HEK293T (cell line): ENCODE measurements around the gene MYL9.

ENCODE experiments used
- CTCF ChIA-PET: fragments of 350-600 bp; formaldehyde crosslinking; extraction: SDS; loops from one replicate; lab custom pipeline; 2021; ENCODE audit warnings: antibody characterized with exemption, inconsistent platforms; lab: Yijun Ruan, JAX
- POLR2A ChIA-PET: fragments of 350-600 bp; formaldehyde crosslinking; extraction: SDS; loops from one replicate; lab custom pipeline; 2020; ENCODE audit warnings: antibody characterized with exemption, inconsistent platforms; lab: Yijun Ruan, JAX
- DNase-seq: peaks from one replicate; pipeline ENCODE4 v3.0.0; 2012; ENCODE audit warnings: mixed read lengths; ENCODE audit errors: extremely low spot score
- ARNT ChIP-seq: fragments of 450-650 bp; IDR thresholded peaks from 2 replicates; pipeline ENCODE4 v1.6.1; 2017; ENCODE audit warnings: mild to moderate bottlenecking
- BHLHE40 ChIP-seq: fragments of 450-650 bp; IDR thresholded peaks from 2 replicates; pipeline ENCODE4 v1.6.1; 2016; ENCODE audit warnings: mild to moderate bottlenecking, moderate library complexity, borderline replicate concordance
- CTBP1 ChIP-seq: fragments of 450-650 bp; IDR thresholded peaks from 2 replicates; pipeline ENCODE4 v1.6.1; 2016; ENCODE audit warnings: borderline replicate concordance
- ELF4 ChIP-seq: fragments of 450-650 bp; IDR thresholded peaks from 2 replicates; pipeline ENCODE4 v1.6.1; 2017; ENCODE audit warnings: antibody characterized with exemption
- FOXA1 ChIP-seq: fragments of 450-650 bp; IDR thresholded peaks from 2 replicates; pipeline ENCODE4 v1.6.1; 2016; ENCODE audit warnings: mild to moderate bottlenecking
- FOXK2 ChIP-seq: fragments of 450-650 bp; IDR thresholded peaks from 2 replicates; pipeline ENCODE4 v1.6.1; 2016; ENCODE audit warnings: mild to moderate bottlenecking
- FOXM1 ChIP-seq: fragments of 450-650 bp; IDR thresholded peaks from 2 replicates; pipeline ENCODE4 v1.6.1; 2017; ENCODE audit warnings: mild to moderate bottlenecking, borderline replicate concordance
- HDGF ChIP-seq: fragments of 450-650 bp; IDR thresholded peaks from 2 replicates; pipeline ENCODE4 v1.6.1; 2017; ENCODE audit warnings: antibody characterized with exemption, borderline replicate concordance
- L3MBTL2 ChIP-seq: fragments of 450-650 bp; conservative IDR thresholded peaks from 2 replicates; pipeline ENCODE4 v1.6.1; 2016; ENCODE audit warnings: mild to moderate bottlenecking
- LEF1 ChIP-seq: fragments of 450-650 bp; IDR thresholded peaks from 2 replicates; pipeline ENCODE4 v1.6.1; 2017; ENCODE audit warnings: mild to moderate bottlenecking, borderline replicate concordance
- NFRKB ChIP-seq: fragments of 450-650 bp; IDR thresholded peaks from 2 replicates; pipeline ENCODE4 v1.6.1; 2016; ENCODE audit warnings: mild to moderate bottlenecking, moderate library complexity
- SP1 ChIP-seq: fragments of 450-650 bp; IDR thresholded peaks from 2 replicates; pipeline ENCODE4 v1.6.1; 2017
- SUZ12 ChIP-seq: fragments of 450-650 bp; IDR thresholded peaks from 2 replicates; pipeline ENCODE4 v1.6.1; 2016; ENCODE audit warnings: mild to moderate bottlenecking
- TARDBP ChIP-seq: fragments of 450-650 bp; IDR thresholded peaks from 2 replicates; pipeline ENCODE4 v1.6.1; 2016
- ZNF384 ChIP-seq: fragments of 450-650 bp; IDR thresholded peaks from 2 replicates; pipeline ENCODE4 v1.6.1; 2016
- TF ChIP-seq, protein P1 (sequence below): fragments of 450-650 bp; IDR thresholded peaks from 2 replicates; pipeline ENCODE4 v1.6.1; 2016

The MYL9 gene

DNA sequence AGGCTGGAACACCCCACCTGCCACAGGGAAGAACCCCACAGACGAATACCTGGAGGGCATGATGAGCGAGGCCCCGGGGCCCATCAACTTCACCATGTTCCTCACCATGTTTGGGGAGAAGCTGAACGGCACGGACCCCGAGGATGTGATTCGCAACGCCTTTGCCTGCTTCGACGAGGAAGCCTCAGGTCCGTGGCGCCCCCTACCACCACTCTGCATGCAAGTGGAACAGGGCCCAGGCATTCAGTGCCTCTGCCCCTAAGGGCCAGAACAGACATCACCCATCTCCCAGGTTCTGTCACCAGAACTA, 6.6 kb downstream of the MYL9 start:
- POLR2A ChIA-PET = interaction anchor here (1.1 kb wide), 1 partner anchor 58 kb away, joined by 4 read pairs; the partner anchor contains the start of gene RAB5IF
- CTCF ChIA-PET = interaction anchor here (1.0 kb wide), 1 partner anchor 48 kb away, joined by 3 read pairs; no protein-coding TSS in a partner anchor

DNA sequence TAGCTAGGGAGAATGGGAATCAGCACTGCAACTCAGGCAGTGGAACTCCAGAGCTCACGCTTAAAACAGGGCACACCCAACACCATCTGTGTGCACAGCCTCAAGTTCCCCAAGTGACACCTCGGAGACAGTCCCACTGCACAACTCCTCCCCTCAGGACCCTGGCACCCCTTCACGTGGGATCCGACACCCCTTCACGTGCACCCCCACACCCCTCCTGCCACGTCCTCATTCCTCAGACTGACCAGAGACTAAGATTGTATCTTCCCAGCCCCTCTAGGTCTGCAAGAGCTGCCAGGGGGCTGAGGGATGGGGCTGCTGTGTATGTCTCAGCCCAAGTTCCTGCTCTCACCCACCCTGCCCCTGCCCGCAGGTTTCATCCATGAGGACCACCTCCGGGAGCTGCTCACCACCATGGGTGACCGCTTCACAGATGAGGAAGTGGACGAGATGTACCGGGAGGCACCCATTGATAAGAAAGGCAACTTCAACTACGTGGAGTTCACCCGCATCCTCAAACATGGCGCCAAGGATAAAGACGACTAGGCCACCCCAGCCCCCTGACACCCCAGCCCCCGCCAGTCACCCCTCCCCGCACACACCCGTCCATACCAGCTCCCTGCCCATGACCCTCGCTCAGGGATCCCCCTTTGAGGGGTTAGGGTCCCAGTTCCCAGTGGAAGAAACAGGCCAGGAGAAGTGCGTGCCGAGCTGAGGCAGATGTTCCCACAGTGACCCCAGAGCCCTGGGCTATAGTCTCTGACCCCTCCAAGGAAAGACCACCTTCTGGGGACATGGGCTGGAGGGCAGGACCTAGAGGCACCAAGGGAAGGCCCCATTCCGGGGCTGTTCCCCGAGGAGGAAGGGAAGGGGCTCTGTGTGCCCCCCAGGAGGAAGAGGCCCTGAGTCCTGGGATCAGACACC, 7.6 kb downstream of the MYL9 start:
- no peak for DNase-seq
- CTCF ChIA-PET = interaction anchor here (0.6 kb wide), 1 partner anchor 153 kb away, joined by 3 read pairs; no protein-coding TSS in a partner anchor

More for the DNA sequence above, 6.6 kb downstream of the MYL9 start:
- DNase-seq = no peak
- no peak for TF ChIP-seq ZNF384
- TF ChIP-seq NFRKB = no peak
- no peak for TF ChIP-seq ELF4
- no peak for TF ChIP-seq LEF1
- TF ChIP-seq, protein P1, sequence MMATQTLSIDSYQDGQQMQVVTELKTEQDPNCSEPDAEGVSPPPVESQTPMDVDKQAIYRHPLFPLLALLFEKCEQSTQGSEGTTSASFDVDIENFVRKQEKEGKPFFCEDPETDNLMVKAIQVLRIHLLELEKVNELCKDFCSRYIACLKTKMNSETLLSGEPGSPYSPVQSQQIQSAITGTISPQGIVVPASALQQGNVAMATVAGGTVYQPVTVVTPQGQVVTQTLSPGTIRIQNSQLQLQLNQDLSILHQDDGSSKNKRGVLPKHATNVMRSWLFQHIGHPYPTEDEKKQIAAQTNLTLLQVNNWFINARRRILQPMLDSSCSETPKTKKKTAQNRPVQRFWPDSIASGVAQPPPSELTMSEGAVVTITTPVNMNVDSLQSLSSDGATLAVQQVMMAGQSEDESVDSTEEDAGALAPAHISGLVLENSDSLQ = no peak
- TF ChIP-seq CTBP1 = no peak
- TF ChIP-seq SP1 = no peak
- no peak for TF ChIP-seq FOXK2
- TF ChIP-seq TARDBP = no peak

GRCh38 chr20:36549628-36549941, 8.3 kb downstream of the MYL9 start:
- POLR2A ChIA-PET = no interaction called here
- CTCF ChIA-PET = interaction anchor here (0.6 kb wide), 1 partner anchor 154 kb away, joined by 3 read pairs; no protein-coding TSS in a partner anchor
- no peak for TF ChIP-seq TARDBP
- TF ChIP-seq SUZ12 = no peak
- TF ChIP-seq CTBP1 = no peak
- TF ChIP-seq L3MBTL2 = no peak
- no peak for TF ChIP-seq FOXM1
- TF ChIP-seq, protein P1 = no peak
- no peak for TF ChIP-seq LEF1
- no peak for TF ChIP-seq ARNT
- TF ChIP-seq ZNF384 = no peak
- no peak for TF ChIP-seq FOXA1
- no peak for TF ChIP-seq BHLHE40
- no peak for TF ChIP-seq FOXK2
- no peak for TF ChIP-seq SP1
- no peak for TF ChIP-seq HDGF
- DNase-seq = no peak

More for the DNA sequence above, 7.6 kb downstream of the MYL9 start:
- TF ChIP-seq ELF4 (no peak), SUZ12 (no peak), ARNT (no peak), NFRKB (no peak)
- POLR2A ChIA-PET = no interaction called here

DNA sequence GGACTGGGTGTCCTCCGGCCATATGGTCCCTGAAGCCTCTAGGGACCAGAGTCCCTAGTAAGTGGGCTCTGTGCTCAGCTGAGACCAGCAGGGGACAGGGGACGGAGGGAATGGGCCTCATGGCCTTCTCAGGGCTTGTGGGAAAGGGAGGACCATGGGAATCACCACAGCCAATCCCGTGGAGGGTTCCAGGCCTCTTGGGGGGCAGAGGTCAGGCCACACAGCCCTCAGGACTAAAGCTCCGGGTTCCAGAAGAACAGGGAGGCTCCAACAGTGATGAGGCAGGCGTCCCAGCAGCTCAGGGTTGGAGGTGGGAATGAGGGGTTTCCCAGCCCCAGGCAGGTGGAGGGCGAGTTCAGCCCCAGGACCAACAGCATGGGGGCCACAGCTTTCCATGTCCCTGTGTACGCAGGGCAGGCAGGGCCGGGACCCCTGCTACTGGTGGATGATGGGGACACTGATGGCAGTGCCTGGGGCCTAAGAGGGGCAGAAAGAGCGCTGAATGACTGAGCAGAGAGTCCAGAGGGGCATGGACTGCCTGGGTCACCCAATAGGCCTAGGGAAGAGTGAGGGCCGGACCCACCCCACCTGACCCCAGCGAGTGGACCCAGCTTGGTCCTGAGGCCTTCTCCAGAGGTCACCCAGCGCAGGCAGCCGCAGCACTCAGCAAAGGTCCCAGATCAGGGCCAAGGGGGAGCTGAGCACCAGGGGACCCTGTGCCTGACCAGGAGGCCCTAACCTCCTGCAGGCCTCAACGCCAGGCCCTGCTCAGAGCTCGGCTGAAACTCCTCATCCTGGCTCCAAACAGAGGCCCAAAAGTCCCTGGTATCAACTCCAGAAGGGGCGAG, 8.8 kb downstream of the MYL9 start:
- DNase-seq = no peak
- ChIA-PET CTCF (interaction anchor here (0.6 kb wide), 1 partner anchor 155 kb away, joined by 3 read pairs; no protein-coding TSS in a partner anchor), POLR2A (no interaction called here)
- TF ChIP-seq LEF1 = no peak
- no peak for TF ChIP-seq CTBP1
- no peak for TF ChIP-seq NFRKB
- TF ChIP-seq FOXM1 = no peak
- no peak for TF ChIP-seq ZNF384
- no peak for TF ChIP-seq ELF4
- no peak for TF ChIP-seq FOXA1
- no peak for TF ChIP-seq HDGF

- TF ChIP-seq FOXA1 (no peak), FOXM1 (no peak), NFRKB (no peak), SP1 (no peak), TARDBP (no peak), HDGF (no peak), BHLHE40 (no peak), ZNF384 (no peak), CTBP1 (no peak), L3MBTL2 (no peak), LEF1 (no peak)
- TF ChIP-seq, protein P1 = no peak
- POLR2A ChIA-PET = no interaction called here
These were observed 9.5 kb downstream of the MYL9 start for GRCh38 chr20:36550790-36551299.

More at GRCh38 chr20:36550790-36551299, 9.5 kb downstream of the MYL9 start:
- CTCF ChIA-PET = no interaction called here
- no peak for DNase-seq
